Measurements from ENCODE around the gene NHEJ1.

- TF ChIP-seq ADNP (CRISPR knock-in tag; IDR thresholded peaks at IDR 0.05) (no peak), POLR2A (IDR thresholded peaks at IDR 0.05; ENCODE audit: insufficient read depth in 1 of 2, low read depth in 2 of 2, low read length in 2 of 2) (no peak), RFX5 (IDR thresholded peaks at IDR 0.05; ENCODE audit: low read depth, low read length) (no peak), USF2 (IDR thresholded peaks at IDR 0.05; ENCODE audit: low read depth, low read length) (no peak), USF2 (CRISPR knock-in tag; IDR thresholded peaks at IDR 0.05; ENCODE audit: borderline replicate concordance) (no peak), CTCF (CRISPR knock-in tag; IDR thresholded peaks at IDR 0.05) (no peak), REL (CRISPR knock-in tag; conservative IDR thresholded peaks at IDR 0.05) (no peak), SP5 (CRISPR knock-in tag; IDR thresholded peaks at IDR 0.05; ENCODE audit: borderline replicate concordance, low read depth) (no peak)
These were observed 42.1 kb downstream of the NHEJ1 start for GRCh38 chr2:219118504-219118903.

All from HepG2 (cell line).